Natural killer cell treated with Interleukin-12 subunit alpha and Interleukin-12 subunit beta and Interleukin-15 and Interleukin-18, amount 100 ng/mL, for 72 hours (primary cell): ENCODE measurements around the gene SNAP23. TPM values are rescaled to one million over a fixed set of nuclear protein-coding genes. Genes with fewer than 3 reads are reported as not detected.
A peak's percentile ranks its signal among the peaks of the same experiment; 100 is the strongest.

Source experiments
- ATAC-seq, 2 donors: fragments of 150-1000 bp; cut with Tn5 transposase in 1 of 2; sonication (Bioruptor Pico), chemical (Tn5 transposase) in 1 of 2; 2 replicates each; pipeline ENCODE4 v1.10.0; 2021
- DNase-seq: peaks from one replicate; pipeline ENCODE4 v3.0.0; 2022; ENCODE audit warnings: low spot score
- H3K27ac Mint-ChIP-seq, 2 donors: 1 replicate in 1 of 2; 2 replicates in 1 of 2; pipeline ENCODE4 v1.8.0; 2022; ENCODE audit warnings: mixed read lengths in 2 of 2, mild to moderate bottlenecking in 1 of 2, moderate library complexity in 1 of 2
- H3K27me3 Mint-ChIP-seq, 2 donors: 1 replicate in 1 of 2; 2 replicates in 1 of 2; pipeline ENCODE4 v1.8.0; 2022; ENCODE audit warnings: mixed read lengths in 2 of 2
- H3K36me3 Mint-ChIP-seq: one replicate; pipeline ENCODE4 v1.8.0; 2022; ENCODE audit warnings: mixed read lengths
- H3K4me1 Mint-ChIP-seq, 2 donors: 1 replicate in 1 of 2; 2 replicates in 1 of 2; pipeline ENCODE4 v1.8.0; 2022; ENCODE audit warnings: low read depth in 2 of 2, mixed read lengths in 2 of 2, mild to moderate bottlenecking in 1 of 2
- H3K4me3 Mint-ChIP-seq: one replicate; pipeline ENCODE4 v1.8.0; 2022; ENCODE audit warnings: mixed read lengths
- H3K9me3 Mint-ChIP-seq: 2 replicates; pipeline ENCODE4 v1.8.0; 2022; ENCODE audit warnings: mixed read lengths
- total RNA-seq, 2 donors: library from RNA; stranded (reverse); gene quantifications; one replicate each; pipeline ENCODE4 v1.2.3, GENCODE V29; 2022

SNAP23 gene
- total RNA-seq, 2 donors from 2014 or later = 59.2 to 72.6 TPM

GRCh38 chr15:42558739-42559138 lies 63.3 kb downstream of the SNAP23 start:
- ATAC-seq (no peak), DNase-seq (no peak)
- H3K9me3 Mint-ChIP-seq = no peaks in the 10 kb centered on the region
- peaks cover 3 to 5% of the 10 kb centered on the region in 2 donors for H3K4me1 Mint-ChIP-seq
- no peak overlapping the region for H3K27ac Mint-ChIP-seq
- H3K4me3 Mint-ChIP-seq = no peak overlapping the region
- H3K36me3 Mint-ChIP-seq = no peaks in the 10 kb centered on the region
- H3K27me3 Mint-ChIP-seq = no peaks in the 10 kb centered on the region

GRCh38 chr15:42575188-42576039 lies 80.0 kb downstream of the SNAP23 start, which contains the start of gene STARD9:
STARD9 (plus strand) TSS chr15:42575606; CDS start chr15:42575716, 110 bp downstream.
- ATAC-seq (peak; percentile 97), DNase-seq (peak; percentile 97)
- Mint-ChIP-seq H3K27ac (peak within 1 kb of the TSS; percentile 2 to 71), H3K27me3 (no peaks in the 10 kb centered on the region), H3K9me3 (no peaks in the 10 kb centered on the region), H3K36me3 (no peaks in the 10 kb centered on the region), H3K4me3 (peak within 1 kb of the TSS; percentile 95), H3K4me1 (peaks cover 24 to 31% of the 10 kb centered on the region in 2 donors)

- no peaks in the 10 kb centered on the region for H3K9me3 Mint-ChIP-seq
- DNase-seq (no peak), ATAC-seq (no peak)
- peak overlapping the region; percentile 2 to 71 for H3K27ac Mint-ChIP-seq
- no peaks in the 10 kb centered on the region for H3K27me3 Mint-ChIP-seq
- H3K4me3 Mint-ChIP-seq = peak overlapping the region; percentile 95
- H3K36me3 Mint-ChIP-seq = no peaks in the 10 kb centered on the region
- peaks cover 30 to 37% of the 10 kb centered on the region in 2 donors for H3K4me1 Mint-ChIP-seq
Measured at GRCh38 chr15:42576040-42576594, 80.7 kb downstream of the SNAP23 start.

GRCh38 chr15:42576776-42577175 lies 81.3 kb downstream of the SNAP23 start:
- no peaks in the 10 kb centered on the region for H3K36me3 Mint-ChIP-seq
- no peak for ATAC-seq
- peak overlapping the region; percentile 2 to 71 for H3K27ac Mint-ChIP-seq
- no peaks in the 10 kb centered on the region for H3K9me3 Mint-ChIP-seq
- DNase-seq = no peak
- H3K4me1 Mint-ChIP-seq = peaks cover 37 to 43% of the 10 kb centered on the region in 2 donors
- H3K27me3 Mint-ChIP-seq = no peaks in the 10 kb centered on the region
- H3K4me3 Mint-ChIP-seq = peak overlapping the region; percentile 95

GRCh38 chr15:42577514-42578031 lies 82.1 kb downstream of the SNAP23 start:
- ATAC-seq = no peak
- Mint-ChIP-seq H3K4me1 (peaks cover 41 to 49% of the 10 kb centered on the region in 2 donors), H3K9me3 (no peaks in the 10 kb centered on the region), H3K27ac (no peak overlapping the region), H3K4me3 (no peak overlapping the region), H3K27me3 (no peaks in the 10 kb centered on the region), H3K36me3 (no peaks in the 10 kb centered on the region)
- DNase-seq = no peak

GRCh38 chr15:42578984-42579537 lies 83.6 kb downstream of the SNAP23 start:
- H3K36me3 Mint-ChIP-seq = no peaks in the 10 kb centered on the region
- H3K27me3 Mint-ChIP-seq = no peaks in the 10 kb centered on the region
- ATAC-seq = no peak

GRCh38 chr15:42581272-42581730 lies 85.9 kb downstream of the SNAP23 start:
- H3K36me3 Mint-ChIP-seq = no peaks in the 10 kb centered on the region
- peak; percentile 85 for DNase-seq
- peak; percentile 95 to 99 for ATAC-seq
- peak overlapping the region; percentile 91 for H3K4me3 Mint-ChIP-seq
- H3K27ac Mint-ChIP-seq = peak overlapping the region; percentile 70 to 77
- no peaks in the 10 kb centered on the region for H3K9me3 Mint-ChIP-seq
- H3K27me3 Mint-ChIP-seq = no peaks in the 10 kb centered on the region
- H3K4me1 Mint-ChIP-seq = peaks cover 34 to 41% of the 10 kb centered on the region in 2 donors

More at GRCh38 chr15:42578984-42579537, 83.6 kb downstream of the SNAP23 start:
- Mint-ChIP-seq H3K4me1 (peaks cover 41 to 49% of the 10 kb centered on the region in 2 donors), H3K9me3 (no peaks in the 10 kb centered on the region), H3K27ac (no peak overlapping the region), H3K4me3 (peak overlapping the region; percentile 2)
- DNase-seq = no peak

Other genes with a start within 250 kb of the SNAP23 start
- gene GANC, start 222.4 kb upstream of the SNAP23 start, total RNA-seq = 10 to 100 TPM; 16.0 to 24.4 TPM
- gene TMEM87A, start 222.2 kb upstream of the SNAP23 start, total RNA-seq = 10 to 100 TPM; 53.0 to 59.4 TPM
- 1 to 10 TPM; 2.0 to 5.8 TPM for gene CAPN3, start 136.1 kb upstream of the SNAP23 start, total RNA-seq
- 10 to 100 TPM; 53.5 to 55.9 TPM for gene ZNF106, start 4.5 kb upstream of the SNAP23 start, total RNA-seq
- gene LRRC57, start 53.2 kb downstream of the SNAP23 start, total RNA-seq = 10 to 100 TPM; 25.4 to 41.3 TPM
- gene HAUS2, start 53.2 kb downstream of the SNAP23 start, total RNA-seq = 10 to 100 TPM; 29.4 to 36.4 TPM
- gene STARD9, start 80.0 kb downstream of the SNAP23 start, total RNA-seq = 10 to 100 TPM in 1 of 2 donors, 1 to 10 TPM in 1; 8.9 to 22.6 TPM
- 10 to 100 TPM; 14.9 to 30.5 TPM for gene CDAN1, start 241.5 kb downstream of the SNAP23 start, total RNA-seq